IMR-90 (cell line): Measurements from ENCODE around the gene MIB1. TPM values are rescaled to one million over a fixed set of nuclear protein-coding genes. Genes with fewer than 3 reads are reported as not detected.

Source experiments
- ATAC-seq: fragments of 200-7000 bp; cut with Tn5 transposase; 2 replicates; pipeline ENCODE4 v1.9.1; 2020; ENCODE audit warnings: low read depth, mild to moderate bottlenecking, moderate library complexity
- BruUV-seq: library from RNA; stranded (reverse); fragments of 400-500 nt; replicated peaks from 2 replicates; lab custom pipeline; 2021; lab: Mats Ljungman, UMichigan
- CTCF ChIA-PET: fragments of 300-600 bp; formaldehyde crosslinking; extraction: SDS; loops from one replicate; lab custom pipeline; 2021; ENCODE audit warnings: antibody characterized with exemption; lab: Yijun Ruan, JAX
- POLR2A ChIA-PET: fragments of 300-600 bp; sonication (Branson Sonifier 250); formaldehyde crosslinking; loops from one replicate; lab custom pipeline; 2022; ENCODE audit warnings: antibody characterized with exemption; ENCODE audit not compliant: unreplicated experiment; lab: Charles Lee
- DNase-seq: peaks from one replicate; pipeline ENCODE4 v3.0.0; 2013
- H2AFZ ChIP-seq: replicated peaks from 2 replicates; pipeline ENCODE3; 2013; ENCODE audit warnings: low read length, mild to moderate bottlenecking; ENCODE audit not compliant: poor library complexity
- H2AK5ac ChIP-seq: 2 replicates; pipeline ENCODE4 v1.6.1; 2013; ENCODE audit warnings: low read depth, low read length, inconsistent platforms
- H2AK9ac ChIP-seq: replicated peaks from 2 replicates; pipeline ENCODE3; 2013; ENCODE audit warnings: mild to moderate bottlenecking, low read depth, low read length, moderate library complexity; ENCODE audit not compliant: poor library complexity
- H2BK120ac ChIP-seq: 2 replicates; pipeline ENCODE4 v1.6.1; 2013; ENCODE audit warnings: low read depth, low read length, inconsistent platforms
- H2BK15ac ChIP-seq: 3 replicates; pipeline ENCODE4 v1.6.1; 2013; ENCODE audit warnings: low read depth, low read length, inconsistent platforms
- H2BK20ac ChIP-seq: 2 replicates; pipeline ENCODE4 v1.6.1; 2013; ENCODE audit warnings: low read depth, mild to moderate bottlenecking, inconsistent platforms, low read length, moderate library complexity
- H2BK5ac ChIP-seq: 2 replicates; pipeline ENCODE4 v1.6.1; 2013; ENCODE audit warnings: mild to moderate bottlenecking, low read depth, low read length, inconsistent platforms; ENCODE audit not compliant: poor library complexity, severe bottlenecking
- H3K14ac ChIP-seq: replicated peaks from 2 replicates; pipeline ENCODE4 v1.6.1; 2013; ENCODE audit warnings: low read depth, low read length, inconsistent platforms
- H3K18ac ChIP-seq: 2 replicates; pipeline ENCODE4 v1.6.1; 2013; ENCODE audit warnings: low read depth, low read length, control low read depth
- H3K23ac ChIP-seq: 2 replicates; pipeline ENCODE4 v1.6.1; 2013; ENCODE audit warnings: low read depth, low read length, inconsistent platforms
- H3K27ac ChIP-seq: 2 replicates; pipeline ENCODE4 v1.5.1; 2013; ENCODE audit warnings: mild to moderate bottlenecking, control low read depth, low read length; ENCODE audit not compliant: insufficient read depth
- H3K27me3 ChIP-seq: 2 replicates; pipeline ENCODE4 v1.6.1; 2013; ENCODE audit warnings: low read length; ENCODE audit not compliant: control insufficient read depth, insufficient read depth
- H3K36me3 ChIP-seq: 2 replicates; pipeline ENCODE4 v1.6.1; 2013; ENCODE audit warnings: low read length, mixed read lengths; ENCODE audit not compliant: control insufficient read depth, insufficient read depth
- H3K4ac ChIP-seq: 2 replicates; pipeline ENCODE4 v1.6.1; 2013; ENCODE audit warnings: low read depth, low read length, inconsistent platforms
- H3K4me1 ChIP-seq: 2 replicates; pipeline ENCODE4 v1.6.1; 2013; ENCODE audit warnings: low read length, mixed read lengths; ENCODE audit not compliant: control insufficient read depth, insufficient read depth
- H3K4me2 ChIP-seq: 2 replicates; pipeline ENCODE4 v1.6.1; 2013; ENCODE audit warnings: low read depth, mild to moderate bottlenecking, control low read depth, low read length, moderate library complexity
- H3K4me3 ChIP-seq: 2 replicates; pipeline ENCODE4 v1.5.1; 2013; ENCODE audit warnings: low read depth, mild to moderate bottlenecking, control low read depth, low read length, moderate library complexity; ENCODE audit not compliant: insufficient read depth
- H3K56ac ChIP-seq: 2 replicates; pipeline ENCODE4 v1.6.1; 2013; ENCODE audit warnings: low read length, inconsistent platforms; ENCODE audit not compliant: insufficient read depth; ENCODE audit errors: extremely low read depth
- H3K79me1 ChIP-seq, 2 experiments: 2 replicates each; pipeline ENCODE4 v1.6.1; 2013; ENCODE audit warnings: low read length in 2 of 2, inconsistent platforms in 1 of 2, low read depth in 1 of 2
- H3K9ac ChIP-seq: 2 replicates; pipeline ENCODE4 v1.6.1; 2013; ENCODE audit warnings: low read depth, low read length, control low read depth
- H3K9me1 ChIP-seq: 2 replicates; pipeline ENCODE4 v1.6.1; 2013; ENCODE audit warnings: low read length, inconsistent platforms; ENCODE audit not compliant: insufficient read depth
- H3K9me3 ChIP-seq: 2 replicates; pipeline ENCODE4 v1.6.1; 2013; ENCODE audit warnings: low read length; ENCODE audit not compliant: control insufficient read depth, insufficient read depth
- H4K20me1 ChIP-seq: 2 replicates; pipeline ENCODE4 v1.6.1; 2013; ENCODE audit warnings: low read length, inconsistent platforms; ENCODE audit not compliant: insufficient read depth
- H4K5ac ChIP-seq: 2 replicates; pipeline ENCODE4 v1.6.1; 2013; ENCODE audit warnings: mild to moderate bottlenecking, low read depth, low read length, control low read depth
- H4K8ac ChIP-seq, 2 experiments: 2 replicates each; pipeline ENCODE4 v1.6.1; 2013; ENCODE audit warnings: low read depth in 2 of 2, low read length in 2 of 2, control low read depth in 1 of 2, inconsistent platforms in 1 of 2
- H4K91ac ChIP-seq: 2 replicates; pipeline ENCODE4 v1.6.1; 2013; ENCODE audit warnings: low read depth, low read length, inconsistent platforms; ENCODE audit not compliant: insufficient read depth
- BHLHE40 ChIP-seq: fragments of 150-350 bp; IDR thresholded peaks from 2 replicates; pipeline ENCODE4 v1.6.1; 2016; ENCODE audit warnings: mild to moderate bottlenecking, low read depth, low read length
- CEBPB ChIP-seq: IDR thresholded peaks from 2 replicates; pipeline ENCODE4 v1.6.1; 2012; ENCODE audit warnings: low read depth, low read length, improper control_type of control experiment
- CHD1 ChIP-seq: IDR thresholded peaks from 2 replicates; pipeline ENCODE4 v1.6.1; 2012; ENCODE audit warnings: low read depth, low read length, improper control_type of control experiment
- CTCF ChIP-seq: conservative IDR thresholded peaks from 2 replicates; pipeline ENCODE4 v1.5.1; 2012; ENCODE audit warnings: mild to moderate bottlenecking, low read depth, low read length, improper control_type of control experiment
- FOS ChIP-seq: fragments of 150-350 bp; IDR thresholded peaks from 2 replicates; pipeline ENCODE4 v1.6.1; 2016; ENCODE audit warnings: low read depth, low read length
- MAFK ChIP-seq: IDR thresholded peaks from 2 replicates; pipeline ENCODE4 v1.6.1; 2012; ENCODE audit warnings: low read depth, low read length, improper control_type of control experiment
- MAZ ChIP-seq: IDR thresholded peaks from 2 replicates; pipeline ENCODE4 v1.6.1; 2012; ENCODE audit warnings: low read depth, mild to moderate bottlenecking, low read length, improper control_type of control experiment, moderate library complexity, borderline replicate concordance
- MXI1 ChIP-seq: IDR thresholded peaks from 2 replicates; pipeline ENCODE4 v1.6.1; 2012; ENCODE audit warnings: low read depth, mild to moderate bottlenecking, low read length, moderate library complexity, borderline replicate concordance
- NFE2L2 ChIP-seq: fragments of 150-350 bp; IDR thresholded peaks from 2 replicates; pipeline ENCODE4 v1.6.1; 2016; ENCODE audit warnings: low read depth, mild to moderate bottlenecking, low read length
- POLR2A ChIP-seq: IDR thresholded peaks from 2 replicates; pipeline ENCODE4 v1.6.1; 2012; ENCODE audit warnings: mild to moderate bottlenecking, low read depth, low read length
- RAD21 ChIP-seq: IDR thresholded peaks from 2 replicates; pipeline ENCODE4 v1.6.1; 2012; ENCODE audit warnings: low read length, improper control_type of control experiment
- RCOR1 ChIP-seq: IDR thresholded peaks from 2 replicates; pipeline ENCODE4 v1.6.1; 2012; ENCODE audit warnings: mild to moderate bottlenecking, low read length, improper control_type of control experiment; ENCODE audit not compliant: insufficient replicate concordance
- RFX5 ChIP-seq: IDR thresholded peaks from 2 replicates; pipeline ENCODE4 v1.8.0; 2012; ENCODE audit warnings: low read depth, mild to moderate bottlenecking, low read length, moderate library complexity
- SMC3 ChIP-seq: fragments of 150-350 bp; IDR thresholded peaks from 2 replicates; pipeline ENCODE4 v1.6.1; 2016; ENCODE audit warnings: low read depth, mild to moderate bottlenecking, antibody characterized with exemption, low read length, moderate library complexity
- WGBS, 2 experiments: methylation state at CpG; one replicate each; pipeline versions ENCODE4 v1.1.5 to v1.1.7; 2013; ENCODE audit warnings: missing lambda C conversion rate in 2 of 2; ENCODE audit not compliant: insufficient read length in 1 of 2; ENCODE audit errors: extremely low coverage in 2 of 2; 5-methylcytosine and 5-hydroxymethylcytosine counted together
- dilution Hi-C: fragments of 300-500 bp; cut with HindIII; formaldehyde crosslinking; loops from one replicate; pipeline ENCODE4 v1.14.3; 2018; ENCODE audit warnings: low sequenced_read_pairs; ENCODE audit not compliant: unreplicated experiment
- in situ Hi-C: fragments of 300-500 bp; cut with MboI; formaldehyde crosslinking; loops from 3 replicates; pipeline ENCODE4 v1.14.3; 2019; ENCODE audit warnings: low sequenced_read_pairs, inconsistent platforms, mixed read lengths
- intact Hi-C: fragments of 100-400 bp; cut with micrococcal nuclease; formaldehyde crosslinking; loops from 2 replicates; pipeline ENCODE4 v1.10.0; 2022
- polyA plus RNA-seq, 3 experiments: library from polyadenylated mRNA; depleted of rRNA; stranded (reverse); fragments of >200 nt; gene quantifications; 2 replicates each; pipeline ENCODE4 v1.2.3, GENCODE V29; 2012; ENCODE audit warnings: low replicate concordance in 1 of 3
- total RNA-seq: library from RNA; depleted of rRNA; stranded (reverse); fragments of >200 nt; gene quantifications from 2 replicates; pipeline ENCODE4 v1.2.3, GENCODE V29; 2012
- TF ChIP-seq, protein P1 (sequence below): fragments of 150-350 bp; IDR thresholded peaks from 2 replicates; pipeline ENCODE4 v1.6.1; 2016; ENCODE audit warnings: low read depth, mild to moderate bottlenecking, low read length, moderate library complexity, borderline replicate concordance
- TF ChIP-seq, protein P2 (sequence below): fragments of 150-350 bp; IDR thresholded peaks from 2 replicates; pipeline ENCODE4 v1.6.1; 2017; ENCODE audit warnings: mild to moderate bottlenecking, antibody characterized with exemption, low read length, low read depth

The MIB1 gene
- total and polyA plus RNA-seq, 2 of the 4 experiments (the other 2 are of a cell fraction) = 5.9 to 80.1 TPM

DNA sequence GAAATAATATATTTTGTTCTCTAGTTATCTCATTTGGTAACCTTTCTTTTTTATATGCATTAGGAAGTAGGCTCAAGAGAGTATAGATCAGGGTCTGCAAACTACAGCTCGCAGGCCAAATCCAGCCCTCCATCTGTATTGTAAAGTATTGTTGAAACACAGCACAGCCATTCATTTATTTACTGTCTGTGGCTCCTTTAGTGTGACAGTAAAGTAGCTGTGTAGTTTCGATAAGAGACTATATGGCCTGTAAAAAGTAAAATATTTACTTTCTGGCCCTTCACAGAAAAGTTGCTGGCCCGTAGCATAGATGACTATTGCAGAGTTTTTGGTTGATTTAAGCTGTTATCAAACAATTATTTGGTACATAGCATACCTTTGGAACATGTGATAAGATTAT is 67.6 kb downstream of the MIB1 start:
- POLR2A ChIA-PET = no interaction called here
- Histone ChIP-seq H3K27ac (no peak overlapping the region), H4K8ac (no peak overlapping the region), H2BK15ac (no peak overlapping the region), H2AK5ac (no peak overlapping the region), H3K4me1 (no peaks in the 10 kb centered on the region), H3K4me2 (no peak overlapping the region), H4K91ac (no peak overlapping the region), H3K27me3 (no peaks in the 10 kb centered on the region), H3K4ac (no peak overlapping the region), H3K36me3 (peaks cover 8% of the 10 kb centered on the region), H3K56ac (no peak overlapping the region), H2BK20ac (no peak overlapping the region), H3K18ac (no peak overlapping the region), H3K79me1 (no peaks in the 10 kb centered on the region; a peak in 2 of 4 replicates), H2AFZ (no peak overlapping the region), H2BK120ac (no peak overlapping the region), H3K4me3 (no peak overlapping the region), H4K20me1 (no peaks in the 10 kb centered on the region), H3K23ac (no peak overlapping the region), H3K9me1 (no peaks in the 10 kb centered on the region), H4K5ac (no peak overlapping the region), H3K9me3 (no peaks in the 10 kb centered on the region), H3K14ac (no peak overlapping the region), H2BK5ac (no peak overlapping the region), H3K9ac (no peak overlapping the region), H2AK9ac (no peak overlapping the region)
- CTCF ChIA-PET = interaction anchor here (1.3 kb wide), 1 partner anchor 12 kb away, joined by 6 read pairs; no protein-coding TSS in a partner anchor
- in situ Hi-C loops (no loop called here), intact Hi-C loops (no loop called here), dilution Hi-C loops (no loop called here)
- WGBS, 2 experiments = no CpG with 5 or more reads among the region's 3 CpGs
- no TSS peak for BruUV-seq
- no peak for ATAC-seq
- TF ChIP-seq, protein P1, sequence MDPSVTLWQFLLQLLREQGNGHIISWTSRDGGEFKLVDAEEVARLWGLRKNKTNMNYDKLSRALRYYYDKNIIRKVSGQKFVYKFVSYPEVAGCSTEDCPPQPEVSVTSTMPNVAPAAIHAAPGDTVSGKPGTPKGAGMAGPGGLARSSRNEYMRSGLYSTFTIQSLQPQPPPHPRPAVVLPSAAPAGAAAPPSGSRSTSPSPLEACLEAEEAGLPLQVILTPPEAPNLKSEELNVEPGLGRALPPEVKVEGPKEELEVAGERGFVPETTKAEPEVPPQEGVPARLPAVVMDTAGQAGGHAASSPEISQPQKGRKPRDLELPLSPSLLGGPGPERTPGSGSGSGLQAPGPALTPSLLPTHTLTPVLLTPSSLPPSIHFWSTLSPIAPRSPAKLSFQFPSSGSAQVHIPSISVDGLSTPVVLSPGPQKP = no peak
- TF ChIP-seq CTCF (no peak), SMC3 (no peak), MXI1 (no peak), RAD21 (no peak), MAZ (no peak), NFE2L2 (no peak), CHD1 (no peak), MAFK (no peak), FOS (no peak), RFX5 (no peak), POLR2A (no peak), BHLHE40 (no peak), CEBPB (no peak), RCOR1 (no peak)
- TF ChIP-seq, protein P2, sequence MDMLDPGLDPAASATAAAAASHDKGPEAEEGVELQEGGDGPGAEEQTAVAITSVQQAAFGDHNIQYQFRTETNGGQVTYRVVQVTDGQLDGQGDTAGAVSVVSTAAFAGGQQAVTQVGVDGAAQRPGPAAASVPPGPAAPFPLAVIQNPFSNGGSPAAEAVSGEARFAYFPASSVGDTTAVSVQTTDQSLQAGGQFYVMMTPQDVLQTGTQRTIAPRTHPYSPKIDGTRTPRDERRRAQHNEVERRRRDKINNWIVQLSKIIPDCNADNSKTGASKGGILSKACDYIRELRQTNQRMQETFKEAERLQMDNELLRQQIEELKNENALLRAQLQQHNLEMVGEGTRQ = no peak
- DNase-seq = no peak
